HG03575 (cell line): ENCODE results near the gene TANGO2.

ENCODE experiments used
- ATAC-seq: cut with Tn5 transposase; IDR thresholded peaks from one replicate; pipeline ENCODE4 v1.9.1; 2021; ENCODE audit not compliant: unreplicated experiment, insufficient number of reproducible peaks, low FRiP score; ENCODE audit errors: extremely low read depth

TANGO2 gene

DNA sequence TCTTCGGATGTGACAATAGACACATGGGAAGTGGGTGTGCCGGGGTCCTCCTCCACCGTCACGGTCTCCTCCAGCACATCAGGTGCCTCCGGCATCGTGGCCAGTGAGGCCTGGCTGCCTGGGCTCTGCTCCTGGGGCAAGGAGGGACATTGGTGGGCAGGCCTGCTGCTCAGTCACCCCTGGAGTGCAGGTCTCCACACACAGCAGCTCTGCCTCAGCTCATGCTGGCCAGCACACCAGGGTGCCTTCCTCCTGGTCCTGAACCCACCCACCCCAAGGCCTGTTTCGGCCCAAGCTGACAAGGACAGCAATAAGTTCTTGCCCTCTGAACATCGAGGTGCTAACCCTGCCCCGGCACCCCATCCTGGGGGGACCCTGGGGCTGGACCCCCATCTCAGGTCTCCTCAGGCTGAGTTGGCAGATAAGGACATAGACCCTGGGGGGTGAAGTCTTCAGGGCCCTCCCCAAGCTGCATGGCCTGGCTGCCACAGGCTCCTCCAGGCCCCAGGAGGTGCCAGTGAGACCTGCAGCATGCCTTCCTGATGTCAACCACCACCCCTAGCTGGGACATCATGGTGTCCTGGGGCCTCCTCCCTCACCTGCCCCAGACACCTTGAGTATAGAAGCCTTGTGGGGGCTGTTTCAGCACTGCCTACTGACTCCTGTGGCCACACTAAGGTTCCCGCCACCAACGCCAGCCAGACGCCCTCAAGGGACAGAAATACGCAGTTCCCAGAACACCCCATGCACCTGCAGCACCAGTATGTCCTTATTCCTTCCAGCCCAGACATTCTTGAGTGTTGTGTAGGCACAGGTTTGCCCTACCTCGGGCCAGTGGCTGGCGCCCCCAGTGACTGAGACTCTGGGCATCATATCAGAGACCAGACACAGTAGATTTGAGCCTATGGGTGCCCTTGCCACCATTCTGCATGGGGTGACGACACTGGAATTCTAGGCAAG lies 38.7 kb upstream of the TANGO2 start:
- ATAC-seq, result no peak

GRCh38 chr22:19982991-19983578 lies 37.8 kb upstream of the TANGO2 start:
- no peak for ATAC-seq

- no peak for ATAC-seq
These were observed 37.2 kb upstream of the TANGO2 start for GRCh38 chr22:19983741-19984140.

DNA sequence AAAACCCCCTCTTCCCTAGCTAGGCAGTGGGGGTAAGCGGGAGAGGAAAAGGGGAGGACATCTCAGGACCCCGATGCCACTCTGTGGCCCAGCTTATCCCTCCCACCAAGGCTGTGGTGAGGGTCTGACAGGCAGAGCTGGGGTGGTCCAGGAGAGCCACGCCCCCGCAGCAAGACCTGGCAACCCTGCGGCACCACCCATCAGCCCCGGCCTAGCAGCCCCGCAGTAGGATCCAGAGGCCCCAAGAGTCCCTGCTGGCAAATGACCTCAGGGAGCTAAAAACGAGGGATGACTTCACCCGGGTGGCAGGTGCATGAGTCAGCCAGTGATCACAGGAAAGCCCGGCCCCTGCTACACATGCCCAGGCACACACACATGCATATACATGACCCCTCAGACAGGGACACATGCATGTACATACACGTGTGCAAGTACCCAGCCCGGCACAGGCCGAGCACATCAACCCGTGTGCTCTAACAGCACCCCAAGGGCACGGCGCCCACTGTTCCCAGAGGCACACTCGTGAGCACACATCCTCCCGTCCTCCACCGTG lies 36.6 kb upstream of the TANGO2 start:
- no peak for ATAC-seq

DNA sequence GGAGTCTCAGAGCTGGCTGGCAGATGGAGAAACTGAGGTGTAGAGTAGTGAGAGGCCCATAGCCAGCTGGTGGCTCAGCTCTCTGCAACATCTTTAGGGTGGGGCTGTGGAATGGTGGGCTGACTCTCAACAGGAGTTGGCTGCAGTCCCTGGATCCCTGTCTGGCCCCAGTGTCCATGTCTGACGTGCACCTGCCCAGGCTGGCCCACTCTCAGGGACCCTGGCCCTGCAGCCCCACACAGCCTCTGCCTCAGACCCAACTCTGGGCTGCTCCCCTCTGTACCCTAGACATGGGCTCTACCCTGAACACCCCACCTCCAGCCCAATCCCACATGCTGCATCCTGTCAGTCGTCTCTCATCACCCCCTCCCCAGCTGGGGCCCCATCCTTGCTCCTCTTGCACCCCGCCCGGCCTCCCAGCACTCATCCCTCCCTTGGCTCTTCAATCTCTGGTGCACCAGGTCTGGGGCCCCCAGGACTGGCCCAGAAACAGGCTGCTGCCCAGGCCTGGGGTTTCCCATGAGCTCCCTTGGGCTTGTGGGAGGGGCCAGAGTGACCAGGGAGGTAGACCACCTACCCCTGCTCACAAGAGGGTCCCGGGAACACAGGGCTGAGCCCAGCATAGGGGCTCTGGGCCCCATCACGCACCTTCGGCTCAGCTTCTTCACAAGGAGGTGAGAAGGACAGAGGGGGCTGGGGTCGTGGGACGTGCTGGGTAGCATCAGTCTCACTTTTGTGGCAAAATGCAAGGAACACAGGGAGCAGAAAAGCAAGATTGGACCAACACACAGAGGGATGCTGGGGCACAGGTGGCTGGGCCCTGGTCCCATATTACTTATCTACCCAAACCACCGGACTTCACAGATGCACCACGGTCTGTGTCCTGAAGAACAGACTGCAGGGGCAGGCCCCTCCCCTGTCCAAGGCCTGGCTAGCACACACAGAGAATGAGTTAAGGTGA lies 35.8 kb upstream of the TANGO2 start:
- no peak for ATAC-seq

DNA sequence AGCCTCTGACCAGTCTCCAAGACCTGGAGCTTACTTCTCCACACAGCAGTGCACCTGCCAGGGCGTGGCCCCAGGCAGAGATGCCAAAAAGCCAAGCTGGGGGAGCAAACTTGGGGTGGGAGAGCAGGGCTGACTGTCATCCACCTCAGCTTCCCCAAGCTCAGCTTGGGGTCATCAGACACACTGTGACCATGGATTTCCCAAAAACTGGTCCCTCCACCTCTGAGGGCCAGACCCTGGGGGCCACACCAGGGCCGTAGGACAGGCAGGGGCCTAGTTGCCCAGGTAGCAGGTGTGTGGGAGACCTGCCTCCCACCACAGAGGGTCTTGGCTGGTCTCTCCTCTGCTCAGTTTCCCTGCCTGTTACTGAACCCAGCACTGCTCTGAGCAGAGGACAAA lies 34.9 kb upstream of the TANGO2 start:
- no peak for ATAC-seq

DNA sequence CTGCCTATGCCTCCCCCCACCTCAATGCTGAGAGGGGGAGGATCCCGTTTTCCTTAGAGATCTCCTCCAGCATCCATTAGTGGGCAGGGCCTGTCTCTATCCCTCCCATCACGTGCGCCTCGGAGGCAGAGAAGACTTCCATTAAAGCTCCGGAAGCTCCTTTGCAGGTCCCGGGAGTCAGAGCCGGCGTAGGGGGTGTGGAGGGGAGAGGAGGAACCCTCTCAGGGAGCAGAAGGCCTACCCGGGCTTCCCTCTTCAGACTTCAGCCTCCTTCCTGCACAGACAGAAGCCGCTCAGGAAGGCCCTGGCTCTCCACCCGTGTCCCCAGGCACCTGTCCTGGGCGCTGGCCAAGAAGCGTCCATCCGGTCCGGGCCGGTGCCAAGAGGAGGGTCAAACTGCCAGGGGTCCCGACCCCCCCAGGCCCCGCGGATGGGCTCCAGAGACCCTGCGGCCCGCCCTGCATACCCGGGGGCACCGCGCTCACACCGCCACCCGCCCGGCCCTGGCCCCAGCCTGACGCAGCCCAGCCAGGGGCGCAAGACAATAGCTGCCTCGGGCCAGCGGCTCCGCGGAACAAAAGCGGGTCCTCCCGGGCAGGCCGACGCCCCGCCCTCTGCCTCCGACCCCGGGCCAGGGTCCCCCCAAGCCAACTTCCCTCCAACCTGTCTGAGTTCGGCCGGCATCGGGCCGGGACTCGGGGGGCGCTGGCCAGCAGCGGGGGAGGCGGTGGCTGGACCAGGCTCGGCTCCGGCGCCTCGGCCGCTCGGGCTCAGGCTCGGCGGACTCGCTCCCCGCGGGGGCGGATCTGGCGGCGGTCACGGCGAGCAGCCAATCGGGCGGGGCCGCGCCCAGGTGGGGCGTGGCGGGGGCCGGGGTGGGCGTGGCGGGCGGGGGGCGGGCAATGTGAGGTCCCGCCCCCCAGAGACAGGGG lies 34.2 kb upstream of the TANGO2 start:
- ATAC-seq, result no peak

DNA sequence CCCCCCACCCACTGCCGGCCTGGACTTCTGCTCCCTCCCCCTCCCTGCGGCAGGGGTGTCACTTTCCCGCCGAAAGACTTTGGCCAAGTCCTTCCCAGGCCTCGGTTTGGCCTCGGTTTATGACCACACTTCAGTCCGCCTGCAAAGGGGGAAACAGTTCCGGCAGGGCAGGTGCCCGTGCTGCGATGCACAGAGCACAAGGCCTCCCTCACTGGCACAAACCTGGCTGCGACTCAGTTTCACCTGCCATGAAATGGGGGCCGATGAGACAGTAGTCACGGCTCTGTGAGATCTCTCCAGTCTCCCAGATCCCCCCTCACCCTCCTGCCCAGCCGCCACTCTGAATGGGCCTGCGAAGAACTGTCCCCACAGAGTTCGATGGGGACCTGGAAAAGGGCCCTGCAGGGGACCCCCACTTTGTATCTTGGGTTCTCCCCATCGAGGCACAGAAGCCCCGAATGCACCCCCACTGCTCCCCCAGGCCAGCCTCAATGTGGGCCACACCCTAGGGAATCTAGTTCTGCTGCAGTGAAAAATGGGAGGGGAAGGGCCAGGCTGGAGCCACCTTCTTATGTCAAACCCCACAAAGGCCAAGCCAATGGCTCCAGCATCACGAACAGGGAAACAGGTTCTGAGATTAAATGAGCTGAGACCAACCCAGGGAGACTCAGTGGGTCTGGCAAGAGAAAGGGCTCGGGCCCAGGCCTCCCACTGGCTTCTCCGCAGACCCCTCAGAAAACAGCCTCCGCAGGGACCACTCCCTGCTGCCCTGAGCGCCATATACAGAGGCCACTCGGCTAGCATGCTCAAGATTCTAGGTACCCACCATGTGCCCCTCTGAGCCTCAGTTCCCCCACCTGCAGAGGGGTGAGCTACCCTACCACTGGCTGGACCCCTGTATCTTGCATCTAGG lies 33.3 kb upstream of the TANGO2 start:
- no peak for ATAC-seq

DNA sequence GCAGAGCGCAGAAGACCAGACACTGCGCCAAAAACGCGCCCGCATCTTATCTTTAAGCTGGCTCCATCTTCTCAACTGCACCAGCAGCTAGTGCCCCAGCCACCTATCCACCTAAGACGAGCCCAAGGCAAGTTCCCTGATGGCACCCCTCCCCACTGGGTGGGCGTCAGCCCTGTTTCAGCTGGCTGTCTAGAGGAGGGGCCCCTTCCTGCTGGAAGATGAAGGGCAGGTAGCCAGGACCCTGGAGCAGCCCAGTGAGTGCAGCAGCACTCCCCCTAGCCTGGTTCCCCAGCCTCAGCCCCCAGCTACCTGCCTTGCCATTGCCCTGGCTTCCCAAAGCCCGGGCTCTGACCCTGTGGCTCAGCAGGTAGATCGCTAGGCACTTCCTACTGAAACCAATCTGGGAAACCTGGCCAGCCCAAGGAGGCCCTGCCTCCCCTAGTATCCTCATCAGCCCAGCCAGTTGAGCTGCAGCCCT lies 32.5 kb upstream of the TANGO2 start:
- no peak for ATAC-seq

- ATAC-seq, result no peak
These were observed 31.8 kb upstream of the TANGO2 start for GRCh38 chr22:19988965-19989724.

DNA sequence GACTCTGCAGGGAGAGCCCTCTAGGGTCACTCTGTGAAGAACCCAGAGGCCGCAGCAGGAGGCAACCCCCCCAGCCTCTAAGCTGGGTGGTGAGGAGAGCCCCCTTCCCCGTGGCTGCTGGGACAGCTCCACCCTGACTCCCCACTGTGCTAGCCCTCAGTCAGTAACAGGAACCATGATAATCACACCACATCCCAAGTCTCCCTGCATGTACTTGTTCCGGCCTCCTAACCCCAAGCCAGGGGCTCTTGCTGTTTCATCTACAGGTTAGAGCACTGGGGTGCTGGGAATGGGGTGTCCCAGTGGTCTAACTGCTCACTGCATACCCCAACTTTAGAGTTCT lies 31.2 kb upstream of the TANGO2 start:
- no peak for ATAC-seq

DNA sequence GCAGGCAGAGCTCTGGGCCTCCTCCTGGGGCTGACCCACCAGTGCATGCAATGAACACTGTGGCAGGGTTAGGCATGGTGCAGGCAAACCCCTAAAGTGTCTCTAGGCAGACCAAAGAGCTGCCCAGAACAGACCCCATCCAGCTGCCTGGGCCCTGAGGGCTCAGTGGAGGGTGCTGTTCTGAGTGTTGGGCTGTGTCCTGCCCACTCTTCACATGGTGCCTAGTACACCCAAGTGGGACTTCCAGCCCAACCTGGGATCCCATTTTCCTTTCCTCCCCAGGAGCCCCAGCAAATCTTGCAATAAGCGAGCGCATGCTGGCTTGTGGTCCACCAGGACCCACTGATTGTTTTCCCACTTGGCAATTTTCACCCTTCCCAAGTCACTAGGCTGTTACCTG lies 30.7 kb upstream of the TANGO2 start:
- no peak for ATAC-seq

- no peak for ATAC-seq
These were observed 30.1 kb upstream of the TANGO2 start for GRCh38 chr22:19990609-19991394.

- ATAC-seq, result no peak
These were observed 29.6 kb upstream of the TANGO2 start for GRCh38 chr22:19991395-19991644.

DNA sequence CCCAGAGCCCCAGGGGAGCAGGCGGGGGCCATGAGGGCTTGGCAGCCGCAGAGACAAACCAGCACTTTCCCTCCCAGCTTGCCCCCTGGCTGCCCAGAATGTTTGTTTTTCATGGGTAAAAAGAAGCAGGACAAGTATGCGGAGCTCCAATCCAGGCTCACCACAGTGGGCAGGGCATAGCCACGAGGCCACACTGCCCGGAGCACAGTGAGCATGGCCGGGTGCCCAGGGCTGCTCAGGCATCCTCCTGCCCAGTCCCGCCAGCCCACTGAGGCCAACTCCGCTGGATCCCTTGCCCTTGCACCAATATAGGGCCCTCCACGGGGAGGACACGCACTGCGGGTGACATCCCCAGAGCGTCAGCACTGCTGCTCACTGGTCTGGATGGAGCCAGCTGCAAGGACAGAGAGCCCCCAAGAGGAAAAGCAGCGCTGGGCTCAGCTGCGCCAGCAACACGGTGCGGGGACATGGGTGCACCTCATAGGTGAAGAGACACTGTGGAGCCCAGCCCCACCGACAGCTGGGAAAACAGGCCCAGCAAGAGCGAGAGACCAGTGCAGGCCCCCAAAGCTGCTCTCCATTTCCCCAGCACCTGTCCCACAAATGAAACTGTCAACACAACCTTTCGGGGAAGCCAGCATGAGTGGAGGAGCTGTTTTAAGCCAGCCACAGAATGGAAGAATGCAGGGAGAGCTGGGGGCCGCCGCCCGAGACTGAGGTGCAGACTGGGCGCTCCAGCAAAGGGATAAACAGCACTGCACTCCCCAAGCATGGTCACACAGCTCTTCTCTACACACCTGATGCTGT lies 29.1 kb upstream of the TANGO2 start:
- no peak for ATAC-seq
